DOHH2 (cell line): ENCODE data around the gene MSLN.

ENCODE experiments used
- CTCF ChIP-seq: fragments of 200-600 bp; sonication (generic); IDR thresholded peaks from one replicate; pipeline ENCODE4 v1.5.1; 2014; ENCODE audit warnings: antibody characterized with exemption, mild to moderate bottlenecking, low read depth, low read length; ENCODE audit not compliant: poor library complexity, severe bottlenecking
- EZH2phosphoT487 ChIP-seq: fragments of 200-600 bp; sonication (generic); IDR thresholded peaks from 2 replicates; pipeline ENCODE4 v1.6.1; 2017; ENCODE audit warnings: borderline replicate concordance, mild to moderate bottlenecking, antibody characterized with exemption, low read length, moderate library complexity, mixed read lengths

GRCh38 chr16:777826-778225 lies 17.3 kb downstream of the MSLN start:
- TF ChIP-seq CTCF (no peak), EZH2phosphoT487 (no peak)
